ENCODE measurements around the gene DYSF.

The DYSF gene

GRCh38 chr2:71531522-71532047, 78.2 kb downstream of the DYSF start:
- FAIRE-seq: no peak

GRCh38 chr2:71532327-71532726, 79.0 kb downstream of the DYSF start:
- no peak for FAIRE-seq

- FAIRE-seq: no peak
Measured at GRCh38 chr2:71534201-71534600, 80.8 kb downstream of the DYSF start.

- no peak for FAIRE-seq
Measured at GRCh38 chr2:71534826-71535225, 81.5 kb downstream of the DYSF start.

- no peak for FAIRE-seq
Measured at GRCh38 chr2:71535526-71535925, 82.2 kb downstream of the DYSF start.

GRCh38 chr2:71536226-71536671, 82.9 kb downstream of the DYSF start:
- FAIRE-seq: no peak

GRCh38 chr2:71538241-71538640, 84.9 kb downstream of the DYSF start:
- FAIRE-seq: no peak

- FAIRE-seq: no peak
Measured at GRCh38 chr2:71538656-71539265, 85.4 kb downstream of the DYSF start.

- no peak for FAIRE-seq
Measured at GRCh38 chr2:71540818-71541217, 87.5 kb downstream of the DYSF start.

GRCh38 chr2:71544919-71545571, 91.7 kb downstream of the DYSF start:
- no peak for FAIRE-seq

GRCh38 chr2:71545572-71546274, 92.4 kb downstream of the DYSF start:
- no peak for FAIRE-seq

- FAIRE-seq: no peak
Measured at GRCh38 chr2:71546275-71546638, 92.9 kb downstream of the DYSF start.

- no peak for FAIRE-seq
Measured at GRCh38 chr2:71546777-71547281, 93.5 kb downstream of the DYSF start.

GRCh38 chr2:71547616-71548285, 94.4 kb downstream of the DYSF start:
- FAIRE-seq: no peak

- FAIRE-seq: no peak
Measured at GRCh38 chr2:71548646-71549425, 95.5 kb downstream of the DYSF start.

GRCh38 chr2:71550801-71551630, 97.7 kb downstream of the DYSF start:
- no peak for FAIRE-seq

- no peak for FAIRE-seq
Measured at GRCh38 chr2:71551631-71551915, 98.2 kb downstream of the DYSF start.

- FAIRE-seq: no peak
Measured at GRCh38 chr2:71552356-71552755, 99.0 kb downstream of the DYSF start.

GRCh38 chr2:71552861-71553301, 99.5 kb downstream of the DYSF start:
- FAIRE-seq: no peak

GRCh38 chr2:71554028-71554705, 100.8 kb downstream of the DYSF start:
- no peak for FAIRE-seq

GRCh38 chr2:71554706-71555056, 101.3 kb downstream of the DYSF start:
- no peak for FAIRE-seq
